Mesothelial cell of epicardium (in vitro differentiated cells): ENCODE measurements around the gene RNF20. TPM values are rescaled to one million over a fixed set of nuclear protein-coding genes. Genes with fewer than 3 reads are reported as not detected.
"Not testable (repeated sequence)": the region's sequence is repeated elsewhere in the genome, so short reads cannot be mapped to it uniquely, and the experiment has no call there.

Experiments used
- DNase-seq, 2 experiments: peaks; one replicate each; pipeline ENCODE4 v3.0.0; 2021; ENCODE audit warnings: low spot score in 2 of 2; ENCODE audit not compliant: unreplicated experiment in 2 of 2
- H3K27ac Mint-ChIP-seq: 2 replicates; pipeline ENCODE4 v1.8.0; 2021; ENCODE audit warnings: mixed read lengths
- H3K27me3 Mint-ChIP-seq: 2 replicates; pipeline ENCODE4 v1.8.0; 2021; ENCODE audit warnings: low read depth, mixed read lengths
- H3K36me3 Mint-ChIP-seq: 2 replicates; pipeline ENCODE4 v1.8.0; 2021; ENCODE audit warnings: mixed read lengths
- H3K4me1 Mint-ChIP-seq: 2 replicates; pipeline ENCODE4 v1.8.0; 2021; ENCODE audit warnings: mixed read lengths
- H3K4me3 Mint-ChIP-seq: 2 replicates; pipeline ENCODE4 v1.8.0; 2021; ENCODE audit warnings: mild to moderate bottlenecking, moderate library complexity, mixed read lengths
- H3K9me3 Mint-ChIP-seq: 2 replicates; pipeline ENCODE4 v1.8.0; 2021; ENCODE audit warnings: mixed read lengths
- CTCF ChIP-seq: fragments of 200-600 bp; sonication (generic); IDR thresholded peaks from one replicate; pipeline ENCODE4 v1.5.0; 2021; ENCODE audit warnings: antibody characterized with exemption; ENCODE audit not compliant: unreplicated experiment
- total RNA-seq: library from RNA; stranded (reverse); gene quantifications from 3 replicates; pipeline ENCODE4 v1.2.1, GENCODE V29; 2021

The RNF20 gene
- total RNA-seq, 1 donor from 2014 or later, result 49.0 TPM

- H3K36me3 Mint-ChIP-seq, result peaks cover 16% of the 10 kb centered on the region
- H3K27ac Mint-ChIP-seq, result no peak overlapping the region
- TF ChIP-seq CTCF, result no peak
- H3K27me3 Mint-ChIP-seq, result no peaks in the 10 kb centered on the region
- peaks cover 4% of the 10 kb centered on the region for H3K4me1 Mint-ChIP-seq
- DNase-seq, result no peak
- no peaks in the 10 kb centered on the region for H3K9me3 Mint-ChIP-seq
- no peak overlapping the region for H3K4me3 Mint-ChIP-seq
Measured at GRCh38 chr9:101540069-101540468, 6.4 kb downstream of the RNF20 start.

- Mint-ChIP-seq H3K9me3 (no peaks in the 10 kb centered on the region), H3K4me1 (no peaks in the 10 kb centered on the region), H3K27me3 (no peaks in the 10 kb centered on the region), H3K4me3 (no peak overlapping the region), H3K36me3 (peaks cover 37% of the 10 kb centered on the region), H3K27ac (no peak overlapping the region)
- no peak for DNase-seq
- no peak for TF ChIP-seq CTCF
Measured at GRCh38 chr9:101543098-101543735, 9.6 kb downstream of the RNF20 start.

GRCh38 chr9:101549472-101550098 is 15.9 kb downstream of the RNF20 start:
- not testable (repeated sequence) for H3K4me1 Mint-ChIP-seq, H3K9me3 Mint-ChIP-seq, H3K4me3 Mint-ChIP-seq, DNase-seq, H3K27ac Mint-ChIP-seq, H3K27me3 Mint-ChIP-seq
- H3K36me3 Mint-ChIP-seq, result peaks cover 56% of the 10 kb centered on the region

- Mint-ChIP-seq H3K4me1 (no peaks in the 10 kb centered on the region), H3K9me3 (peaks cover 27% of the 10 kb centered on the region), H3K4me3 (no peak overlapping the region), H3K27ac (no peak overlapping the region), H3K27me3 (no peaks in the 10 kb centered on the region), H3K36me3 (peaks cover 79% of the 10 kb centered on the region)
- TF ChIP-seq CTCF, result no peak
- no peak for DNase-seq
Measured at GRCh38 chr9:101561740-101562139, 28.1 kb downstream of the RNF20 start.

- Mint-ChIP-seq H3K27ac (no peak overlapping the region), H3K9me3 (peaks cover 22% of the 10 kb centered on the region), H3K36me3 (peaks cover 71% of the 10 kb centered on the region), H3K4me3 (no peak overlapping the region), H3K27me3 (no peaks in the 10 kb centered on the region), H3K4me1 (no peaks in the 10 kb centered on the region)
- no peak for TF ChIP-seq CTCF
- no peak for DNase-seq
Measured at GRCh38 chr9:101562966-101563365, 29.3 kb downstream of the RNF20 start.

GRCh38 chr9:101564252-101564651 is 30.6 kb downstream of the RNF20 start:
- H3K27ac Mint-ChIP-seq, result no peak overlapping the region
- H3K27me3 Mint-ChIP-seq, result no peaks in the 10 kb centered on the region
- H3K4me3 Mint-ChIP-seq, result no peak overlapping the region
- no peak for DNase-seq
- TF ChIP-seq CTCF, result no peak
- peaks cover 9% of the 10 kb centered on the region for H3K9me3 Mint-ChIP-seq
- peaks cover 63% of the 10 kb centered on the region for H3K36me3 Mint-ChIP-seq
- no peaks in the 10 kb centered on the region for H3K4me1 Mint-ChIP-seq
